ENCODE results near the gene TMED4. TPM values are rescaled to one million over a fixed set of nuclear protein-coding genes. Genes with fewer than 3 reads are reported as not detected.
A peak's percentile ranks its signal among the peaks of the same experiment; 100 is the strongest.

The TMED4 gene
- total and polyA plus RNA-seq, 2 of the 13 experiments (the other 11 are each of a cell fraction or from before 2014, with no cell fraction given), result 81.4 to 109 TPM

DNA sequence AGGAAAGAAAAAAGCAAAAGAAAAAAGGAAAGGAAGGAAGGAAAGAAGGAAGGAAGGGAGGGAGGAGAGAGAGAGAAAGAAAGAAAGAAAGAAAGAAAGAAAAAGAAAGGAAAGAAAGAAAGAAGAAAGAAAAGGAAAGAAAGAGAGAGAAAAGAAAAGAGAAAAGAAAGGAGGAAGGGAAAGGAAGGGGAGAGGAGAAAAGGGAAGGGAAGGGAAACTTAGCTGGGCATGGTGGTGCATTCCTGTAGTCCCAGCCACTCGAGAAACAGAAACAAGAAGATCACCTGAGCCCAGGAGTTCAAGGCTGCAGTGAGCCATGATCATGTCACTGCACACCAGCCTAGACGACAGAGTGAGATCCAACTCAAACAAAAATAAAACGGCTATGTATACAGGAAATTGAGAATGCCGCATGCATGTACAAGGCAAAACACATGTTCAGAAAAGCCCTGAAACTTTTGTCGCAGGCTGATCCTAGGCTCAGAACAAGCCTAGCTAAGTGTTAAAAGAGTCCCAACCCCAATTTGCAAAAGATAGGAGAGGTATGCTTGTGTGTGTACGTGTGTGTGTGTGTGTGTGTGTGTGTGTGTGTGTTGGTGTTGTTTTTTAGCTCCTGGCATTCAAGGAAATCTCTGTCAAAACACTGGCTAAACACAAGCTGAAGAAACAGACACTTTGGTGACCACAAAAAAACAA is 34.3 kb downstream of the TMED4 start (continued):
- TF ChIP-seq TAF15 (IDR thresholded peaks at IDR 0.05; ENCODE audit: low read depth, low read length, poor library complexity, severe bottlenecking) (no peak), HMG20A (CRISPR knock-in tag; IDR thresholded peaks at IDR 0.05; ENCODE audit: borderline replicate concordance) (0 out of 2 replicates have a peak, but pooled peaks have one; percentile 28), KMT2A (CRISPR knock-in tag; IDR thresholded peaks at IDR 0.05) (no peak), ZBTB42 (CRISPR knock-in tag; IDR thresholded peaks at IDR 0.05) (no peak), TCF7 (IDR thresholded peaks at IDR 0.05; ENCODE audit: low read depth) (no peak), SYNCRIP (IDR thresholded peaks at IDR 0.05; ENCODE audit: insufficient read depth, low read depth, low read length) (no peak), RCOR2 (CRISPR knock-in tag; IDR thresholded peaks at IDR 0.05) (no peak), KLF9 (CRISPR knock-in tag; IDR thresholded peaks at IDR 0.05; ENCODE audit: low read depth) (no peak), MIER2 (CRISPR knock-in tag; IDR thresholded peaks at IDR 0.05) (no peak), ZNF383 (CRISPR knock-in tag; IDR thresholded peaks at IDR 0.05; ENCODE audit: borderline replicate concordance) (no peak), ZSCAN12 (CRISPR knock-in tag; IDR thresholded peaks at IDR 0.05) (no peak), ZNF563 (CRISPR knock-in tag; IDR thresholded peaks at IDR 0.05) (no peak), HNRNPH1 (optimal IDR thresholded peaks at IDR 0.05; ENCODE audit: low read depth, low read length) (no peak), ZNF547 (CRISPR knock-in tag; IDR thresholded peaks at IDR 0.05) (no peak), FOSL2 (CRISPR knock-in tag; IDR thresholded peaks at IDR 0.05) (0 out of 2 replicates have a peak, but pooled peaks have one; percentile 17)
- TF ChIP-seq, protein P1, sequence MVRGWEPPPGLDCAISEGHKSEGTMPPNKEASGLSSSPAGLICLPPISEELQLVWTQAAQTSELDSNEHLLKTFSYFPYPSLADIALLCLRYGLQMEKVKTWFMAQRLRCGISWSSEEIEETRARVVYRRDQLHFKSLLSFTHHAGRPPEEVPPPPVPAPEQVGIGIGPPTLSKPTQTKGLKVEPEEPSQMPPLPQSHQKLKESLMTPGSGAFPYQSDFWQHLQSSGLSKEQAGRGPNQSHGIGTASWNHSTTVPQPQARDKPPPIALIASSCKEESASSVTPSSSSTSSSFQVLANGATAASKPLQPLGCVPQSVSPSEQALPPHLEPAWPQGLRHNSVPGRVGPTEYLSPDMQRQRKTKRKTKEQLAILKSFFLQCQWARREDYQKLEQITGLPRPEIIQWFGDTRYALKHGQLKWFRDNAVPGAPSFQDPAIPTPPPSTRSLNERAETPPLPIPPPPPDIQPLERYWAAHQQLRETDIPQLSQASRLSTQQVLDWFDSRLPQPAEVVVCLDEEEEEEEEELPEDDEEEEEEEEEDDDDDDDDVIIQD (CRISPR knock-in tag; IDR thresholded peaks at IDR 0.05; ENCODE audit: low read depth), result 0 out of 2 replicates have a peak, but pooled peaks have one; percentile 19
- TF ChIP-seq, protein P2, sequence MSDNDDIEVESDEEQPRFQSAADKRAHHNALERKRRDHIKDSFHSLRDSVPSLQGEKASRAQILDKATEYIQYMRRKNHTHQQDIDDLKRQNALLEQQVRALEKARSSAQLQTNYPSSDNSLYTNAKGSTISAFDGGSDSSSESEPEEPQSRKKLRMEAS (IDR thresholded peaks at IDR 0.05), result peak; percentile 36; the same call in 1 of the 2 replicates
- TF ChIP-seq, protein P3, sequence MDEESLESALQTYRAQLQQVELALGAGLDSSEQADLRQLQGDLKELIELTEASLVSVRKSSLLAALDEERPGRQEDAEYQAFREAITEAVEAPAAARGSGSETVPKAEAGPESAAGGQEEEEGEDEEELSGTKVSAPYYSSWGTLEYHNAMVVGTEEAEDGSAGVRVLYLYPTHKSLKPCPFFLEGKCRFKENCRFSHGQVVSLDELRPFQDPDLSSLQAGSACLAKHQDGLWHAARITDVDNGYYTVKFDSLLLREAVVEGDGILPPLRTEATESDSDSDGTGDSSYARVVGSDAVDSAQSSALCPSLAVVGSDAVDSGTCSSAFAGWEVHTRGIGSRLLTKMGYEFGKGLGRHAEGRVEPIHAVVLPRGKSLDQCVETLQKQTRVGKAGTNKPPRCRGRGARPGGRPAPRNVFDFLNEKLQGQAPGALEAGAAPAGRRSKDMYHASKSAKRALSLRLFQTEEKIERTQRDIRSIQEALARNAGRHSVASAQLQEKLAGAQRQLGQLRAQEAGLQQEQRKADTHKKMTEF (CRISPR knock-in tag; IDR thresholded peaks at IDR 0.05), result no peak
- TF ChIP-seq, protein P4, sequence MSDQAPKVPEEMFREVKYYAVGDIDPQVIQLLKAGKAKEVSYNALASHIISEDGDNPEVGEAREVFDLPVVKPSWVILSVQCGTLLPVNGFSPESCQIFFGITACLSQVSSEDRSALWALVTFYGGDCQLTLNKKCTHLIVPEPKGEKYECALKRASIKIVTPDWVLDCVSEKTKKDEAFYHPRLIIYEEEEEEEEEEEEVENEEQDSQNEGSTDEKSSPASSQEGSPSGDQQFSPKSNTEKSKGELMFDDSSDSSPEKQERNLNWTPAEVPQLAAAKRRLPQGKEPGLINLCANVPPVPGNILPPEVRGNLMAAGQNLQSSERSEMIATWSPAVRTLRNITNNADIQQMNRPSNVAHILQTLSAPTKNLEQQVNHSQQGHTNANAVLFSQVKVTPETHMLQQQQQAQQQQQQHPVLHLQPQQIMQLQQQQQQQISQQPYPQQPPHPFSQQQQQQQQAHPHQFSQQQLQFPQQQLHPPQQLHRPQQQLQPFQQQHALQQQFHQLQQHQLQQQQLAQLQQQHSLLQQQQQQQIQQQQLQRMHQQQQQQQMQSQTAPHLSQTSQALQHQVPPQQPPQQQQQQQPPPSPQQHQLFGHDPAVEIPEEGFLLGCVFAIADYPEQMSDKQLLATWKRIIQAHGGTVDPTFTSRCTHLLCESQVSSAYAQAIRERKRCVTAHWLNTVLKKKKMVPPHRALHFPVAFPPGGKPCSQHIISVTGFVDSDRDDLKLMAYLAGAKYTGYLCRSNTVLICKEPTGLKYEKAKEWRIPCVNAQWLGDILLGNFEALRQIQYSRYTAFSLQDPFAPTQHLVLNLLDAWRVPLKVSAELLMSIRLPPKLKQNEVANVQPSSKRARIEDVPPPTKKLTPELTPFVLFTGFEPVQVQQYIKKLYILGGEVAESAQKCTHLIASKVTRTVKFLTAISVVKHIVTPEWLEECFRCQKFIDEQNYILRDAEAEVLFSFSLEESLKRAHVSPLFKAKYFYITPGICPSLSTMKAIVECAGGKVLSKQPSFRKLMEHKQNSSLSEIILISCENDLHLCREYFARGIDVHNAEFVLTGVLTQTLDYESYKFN (CRISPR knock-in tag; conservative IDR thresholded peaks at IDR 0.05), result 0 out of 2 replicates have a peak, but pooled peaks have one; percentile 13
